ENCODE results near the gene FXYD3. TPM values are rescaled to one million over a fixed set of nuclear protein-coding genes. Genes with fewer than 3 reads are reported as not detected.

Gene FXYD3
- polyA plus RNA-seq, 1 of the 3 experiments (the other 2 are of a cell fraction) = not detected

DNA sequence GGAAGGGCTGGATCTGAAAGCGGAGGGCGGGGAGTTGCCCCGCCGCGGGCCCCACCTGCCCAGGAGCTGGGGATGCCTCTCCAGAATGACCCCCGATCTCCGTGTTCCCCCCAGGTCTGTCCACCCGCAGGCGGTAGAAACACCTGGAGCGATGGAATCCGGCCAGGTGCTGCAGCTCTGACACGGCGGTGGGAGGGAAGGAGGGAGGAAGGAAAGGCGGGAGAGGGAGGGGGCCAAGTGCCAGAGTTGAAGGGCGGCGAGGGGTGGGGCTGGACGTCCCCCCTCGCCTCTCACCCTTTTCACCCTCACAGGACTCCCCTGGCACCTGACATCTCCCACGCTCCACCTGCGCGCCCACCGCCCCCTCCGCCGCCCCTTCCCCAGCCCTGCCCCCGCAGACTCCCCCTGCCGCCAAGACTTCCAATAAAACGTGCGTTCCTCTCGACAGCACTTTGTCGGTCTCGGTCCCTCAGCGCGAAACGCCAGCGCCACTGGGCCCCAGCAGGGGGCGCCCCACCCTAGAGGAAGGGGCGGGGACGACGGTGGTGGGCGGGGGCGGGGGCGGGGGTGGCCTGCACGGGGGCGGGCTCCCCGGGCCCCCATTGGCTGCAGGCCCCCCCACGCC lies 27.1 kb downstream of the FXYD3 start:
- H3K4me3 ChIP-seq (ENCODE audit: low read depth in 2 of 2, low read length in 1 of 2) = peak overlapping the region in 1 of 2 experiments; percentile 34; a peak in 2 of 4 replicates

DNA sequence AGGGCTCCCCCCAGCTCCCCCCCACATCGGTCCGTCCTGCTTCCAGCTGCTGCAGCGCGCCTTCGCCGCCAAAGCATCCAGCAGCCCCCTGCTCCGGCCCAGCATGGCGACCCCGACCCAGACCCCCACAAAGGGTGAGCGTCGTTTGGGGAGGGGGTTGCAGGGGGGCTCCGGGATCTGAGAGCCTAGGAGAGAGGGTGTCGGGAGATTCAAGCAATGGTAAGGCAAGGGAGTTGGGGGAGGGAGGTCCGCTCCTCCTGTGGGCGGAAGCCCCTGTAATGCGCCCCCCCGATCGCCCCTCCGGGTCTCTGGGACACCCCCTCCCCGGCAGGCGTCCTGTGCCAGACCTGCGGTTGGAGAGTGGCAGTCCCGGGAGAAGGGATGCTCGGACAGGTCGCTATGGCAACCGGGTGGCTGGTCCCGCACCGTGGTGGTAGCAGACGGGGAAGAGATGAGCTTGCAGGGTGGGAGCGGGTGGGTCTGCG lies 27.6 kb downstream of the FXYD3 start, which contains the start of gene FXYD7:
Gene FXYD7, plus strand, starts transcription at position 25 of the 485 bp plus-strand sequence. Its CDS starts 79 bp downstream, at position 104.
- Histone ChIP-seq H3K36me3 (replicated peaks in 1 of 2; ENCODE audit: control insufficient read depth in 1 of 2, insufficient read depth in 2 of 2, low read length in 1 of 2) (no peaks in the 10 kb centered on the region), H3K4me2 (peak within 1 kb of the TSS; percentile 73), H3K4me1 (ENCODE audit: control insufficient read depth in 1 of 2, insufficient read depth in 2 of 2, low read depth in 1 of 2, low read length in 1 of 2) (peaks cover 0 to 25% of the 10 kb centered on the region in 2 experiments; a peak in 2 of 4 replicates), H3K27me3 (ENCODE audit: insufficient read depth) (peaks cover 27% of the 10 kb centered on the region; the same call in 1 of the 2 replicates), H3K9me3 (no peaks in the 10 kb centered on the region), H3K4me3 (ENCODE audit: low read depth in 2 of 2, low read length in 1 of 2) (peak within 1 kb of the TSS in 1 of 2 experiments; percentile 34; a peak in 2 of 4 replicates), H3K79me2 (ENCODE audit: insufficient read depth) (no peaks in the 10 kb centered on the region), H4K20me1 (ENCODE audit: insufficient read depth) (no peaks in the 10 kb centered on the region), H3K9me2 (no peaks in the 10 kb centered on the region), H3K9ac (no peak within 1 kb of the TSS), H3F3A (replicated peaks; ENCODE audit: insufficient read depth) (peaks cover 6% of the 10 kb centered on the region), H3K27ac (ENCODE audit: low read depth in 2 of 2, low read length in 1 of 2) (no peak within 1 kb of the TSS), H2AFZ (ENCODE audit: low read depth) (no peak within 1 kb of the TSS)
- TF ChIP-seq RFX5 (IDR thresholded peaks at IDR 0.05; ENCODE audit: low read length) = no peak
- no peak for TF ChIP-seq EZH2phosphoT487 (IDR thresholded peaks at IDR 0.05; ENCODE audit: borderline replicate concordance, low read depth)
- TF ChIP-seq TEAD4 (IDR thresholded peaks at IDR 0.05; ENCODE audit: borderline replicate concordance, insufficient read depth) = no peak
- TF ChIP-seq GATA2 (CRISPR knock-in tag; IDR thresholded peaks at IDR 0.05) = no peak
- no peak for TF ChIP-seq TAF1 (IDR thresholded peaks at IDR 0.05; ENCODE audit: borderline replicate concordance, low read depth, low read length)
- TF ChIP-seq NFIC (IDR thresholded peaks at IDR 0.05; ENCODE audit: borderline replicate concordance) = no peak
- TF ChIP-seq POLR2AphosphoS5 (IDR thresholded peaks at IDR 0.05; ENCODE audit: low read depth, low read length) = no peak
- no peak for TF ChIP-seq CHD2 (IDR thresholded peaks at IDR 0.05; ENCODE audit: low read length, partially characterized antibody)
- peak; percentile 66 for DNase-seq
- ChIA-PET POLR2A (interaction anchor here (0.8 kb wide), 1 partner anchor 87 kb away, joined by 3 read pairs; no protein-coding TSS in a partner anchor), CTCF (interaction anchor here (0.7 to 5.1 kb wide), 22 partner anchors 10 to 161 kb away, joined by 3 to 59 read pairs (median 4); partner anchors contain the start of gene FXYD5)
- WGBS (ENCODE audit: low lambda C conversion rate) = under 1% methylated on average over 10 of the region's 31 CpGs

More for the DNA sequence above, 27.1 kb downstream of the FXYD3 start:
- no peaks in the 10 kb centered on the region for H3K36me3 ChIP-seq (replicated peaks in 1 of 2; ENCODE audit: control insufficient read depth in 1 of 2, insufficient read depth in 2 of 2, low read length in 1 of 2)
- no peaks in the 10 kb centered on the region for H3K9me3 ChIP-seq
- no peaks in the 10 kb centered on the region for H4K20me1 ChIP-seq (ENCODE audit: insufficient read depth)
- CTCF ChIA-PET = interaction anchor here (0.7 to 5.1 kb wide), 32 partner anchors 10 to 215 kb away, joined by 3 to 59 read pairs (median 5); partner anchors contain the start of genes FFAR3 and FXYD5
- no peak overlapping the region for H3K9ac ChIP-seq
- POLR2A ChIA-PET = no interaction called here
- peaks cover 33% of the 10 kb centered on the region; the same call in 1 of the 2 replicates for H3K27me3 ChIP-seq (ENCODE audit: insufficient read depth)
- H2AFZ ChIP-seq (ENCODE audit: low read depth) = no peak overlapping the region
- peaks cover 6% of the 10 kb centered on the region for H3F3A ChIP-seq (replicated peaks; ENCODE audit: insufficient read depth)
- TF ChIP-seq SMC3 (IDR thresholded peaks at IDR 0.05; ENCODE audit: low read depth, low read length) (peak; percentile 22; the same call in 1 of the 2 replicates), RAD21 (IDR thresholded peaks at IDR 0.05; ENCODE audit: low read length) (peak; percentile 28; the same call in 1 of the 2 replicates), FOSL2 (IDR thresholded peaks at IDR 0.05; ENCODE audit: borderline replicate concordance, low read depth) (no peak), RCOR1 (IDR thresholded peaks at IDR 0.05; ENCODE audit: low read length) (no peak)
- TF ChIP-seq, protein P1, sequence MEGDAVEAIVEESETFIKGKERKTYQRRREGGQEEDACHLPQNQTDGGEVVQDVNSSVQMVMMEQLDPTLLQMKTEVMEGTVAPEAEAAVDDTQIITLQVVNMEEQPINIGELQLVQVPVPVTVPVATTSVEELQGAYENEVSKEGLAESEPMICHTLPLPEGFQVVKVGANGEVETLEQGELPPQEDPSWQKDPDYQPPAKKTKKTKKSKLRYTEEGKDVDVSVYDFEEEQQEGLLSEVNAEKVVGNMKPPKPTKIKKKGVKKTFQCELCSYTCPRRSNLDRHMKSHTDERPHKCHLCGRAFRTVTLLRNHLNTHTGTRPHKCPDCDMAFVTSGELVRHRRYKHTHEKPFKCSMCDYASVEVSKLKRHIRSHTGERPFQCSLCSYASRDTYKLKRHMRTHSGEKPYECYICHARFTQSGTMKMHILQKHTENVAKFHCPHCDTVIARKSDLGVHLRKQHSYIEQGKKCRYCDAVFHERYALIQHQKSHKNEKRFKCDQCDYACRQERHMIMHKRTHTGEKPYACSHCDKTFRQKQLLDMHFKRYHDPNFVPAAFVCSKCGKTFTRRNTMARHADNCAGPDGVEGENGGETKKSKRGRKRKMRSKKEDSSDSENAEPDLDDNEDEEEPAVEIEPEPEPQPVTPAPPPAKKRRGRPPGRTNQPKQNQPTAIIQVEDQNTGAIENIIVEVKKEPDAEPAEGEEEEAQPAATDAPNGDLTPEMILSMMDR (IDR thresholded peaks at IDR 0.05) = peak; percentile 36; the same call in 1 of the 2 replicates
- TF ChIP-seq, protein P2, sequence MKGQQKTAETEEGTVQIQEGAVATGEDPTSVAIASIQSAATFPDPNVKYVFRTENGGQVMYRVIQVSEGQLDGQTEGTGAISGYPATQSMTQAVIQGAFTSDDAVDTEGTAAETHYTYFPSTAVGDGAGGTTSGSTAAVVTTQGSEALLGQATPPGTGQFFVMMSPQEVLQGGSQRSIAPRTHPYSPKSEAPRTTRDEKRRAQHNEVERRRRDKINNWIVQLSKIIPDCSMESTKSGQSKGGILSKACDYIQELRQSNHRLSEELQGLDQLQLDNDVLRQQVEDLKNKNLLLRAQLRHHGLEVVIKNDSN (IDR thresholded peaks at IDR 0.05; ENCODE audit: borderline replicate concordance, low read depth) = no peak
- H3K9me2 ChIP-seq = no peaks in the 10 kb centered on the region
- no peaks in the 10 kb centered on the region for H3K79me2 ChIP-seq (ENCODE audit: insufficient read depth)
- WGBS (ENCODE audit: low lambda C conversion rate) = 2% methylated on average over 30 of the region's 46 CpGs
- peaks cover 0 to 25% of the 10 kb centered on the region in 2 experiments; a peak in 2 of 4 replicates for H3K4me1 ChIP-seq (ENCODE audit: control insufficient read depth in 1 of 2, insufficient read depth in 2 of 2, low read depth in 1 of 2, low read length in 1 of 2)
- no peak overlapping the region for H3K27ac ChIP-seq (ENCODE audit: low read depth in 2 of 2, low read length in 1 of 2)
- peak; percentile 91 for DNase-seq
- H3K4me2 ChIP-seq = peak overlapping the region; percentile 73

All from SK-N-SH (cell line).